ENCODE data around the gene ITPR1.

DNA sequence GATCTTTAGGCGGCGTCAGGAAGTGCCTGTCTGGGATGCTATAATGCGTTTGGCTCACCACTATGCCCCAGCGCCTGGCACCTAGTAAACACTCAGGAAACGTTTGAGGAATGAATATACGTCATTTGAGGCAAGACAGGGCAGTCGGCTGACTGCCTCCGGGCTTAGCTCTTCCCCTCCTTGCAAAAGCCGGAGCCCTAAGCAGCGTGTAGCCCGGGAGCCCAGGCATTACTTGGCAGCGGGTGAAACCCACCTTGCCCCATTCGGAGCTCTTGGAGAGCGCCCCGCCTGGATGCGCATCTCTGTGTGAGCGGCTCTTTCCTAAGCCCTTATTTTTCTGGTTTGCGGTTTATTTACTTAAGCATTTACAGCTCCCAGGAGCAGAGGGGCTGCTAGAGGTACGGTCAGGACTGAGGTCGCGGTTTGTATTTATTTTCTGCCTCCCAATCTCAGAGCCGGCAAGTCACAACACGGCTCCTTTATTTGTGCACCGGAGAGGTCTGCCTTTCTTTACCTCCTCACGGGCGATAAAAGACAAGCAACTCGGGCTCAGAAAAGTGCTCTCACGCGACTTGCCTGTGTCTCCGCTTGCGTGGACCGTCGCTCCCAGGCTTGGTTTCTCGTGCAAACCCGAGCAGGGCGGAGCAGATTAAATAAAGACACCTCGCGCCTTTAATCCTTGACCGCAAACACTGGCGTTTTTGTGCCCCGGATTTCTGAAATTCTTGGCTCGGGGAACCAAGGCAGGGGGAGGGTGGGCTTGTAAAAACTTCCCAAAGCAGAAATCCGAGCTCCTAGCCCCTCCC, 737 bp upstream of the ITPR1 start:
- TF ChIP-seq, protein P1, sequence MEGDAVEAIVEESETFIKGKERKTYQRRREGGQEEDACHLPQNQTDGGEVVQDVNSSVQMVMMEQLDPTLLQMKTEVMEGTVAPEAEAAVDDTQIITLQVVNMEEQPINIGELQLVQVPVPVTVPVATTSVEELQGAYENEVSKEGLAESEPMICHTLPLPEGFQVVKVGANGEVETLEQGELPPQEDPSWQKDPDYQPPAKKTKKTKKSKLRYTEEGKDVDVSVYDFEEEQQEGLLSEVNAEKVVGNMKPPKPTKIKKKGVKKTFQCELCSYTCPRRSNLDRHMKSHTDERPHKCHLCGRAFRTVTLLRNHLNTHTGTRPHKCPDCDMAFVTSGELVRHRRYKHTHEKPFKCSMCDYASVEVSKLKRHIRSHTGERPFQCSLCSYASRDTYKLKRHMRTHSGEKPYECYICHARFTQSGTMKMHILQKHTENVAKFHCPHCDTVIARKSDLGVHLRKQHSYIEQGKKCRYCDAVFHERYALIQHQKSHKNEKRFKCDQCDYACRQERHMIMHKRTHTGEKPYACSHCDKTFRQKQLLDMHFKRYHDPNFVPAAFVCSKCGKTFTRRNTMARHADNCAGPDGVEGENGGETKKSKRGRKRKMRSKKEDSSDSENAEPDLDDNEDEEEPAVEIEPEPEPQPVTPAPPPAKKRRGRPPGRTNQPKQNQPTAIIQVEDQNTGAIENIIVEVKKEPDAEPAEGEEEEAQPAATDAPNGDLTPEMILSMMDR (IDR thresholded peaks at IDR 0.05): no peak
- no peak for TF ChIP-seq POLR2A (IDR thresholded peaks at IDR 0.05)
